OCI-LY1 (cell line): Measurements from ENCODE around the gene SLC27A5.

ENCODE experiments used
- H2AFZ ChIP-seq: fragments of 200-600 bp; sonication (generic), shearing (Covaris generic); 2 replicates; pipeline ENCODE4 v1.6.0; 2014; ENCODE audit warnings: antibody characterized with exemption, mild to moderate bottlenecking, low read length
- H3F3A ChIP-seq: fragments of 200-600 bp; sonication (generic), shearing (Covaris generic); 2 replicates; pipeline ENCODE4 v1.6.0; 2014; ENCODE audit warnings: mild to moderate bottlenecking, antibody characterized with exemption, low read length, moderate library complexity; ENCODE audit not compliant: insufficient read depth
- H3K27ac ChIP-seq: fragments of 200-600 bp; sonication (generic); 2 replicates; pipeline ENCODE4 v1.5.1; 2014; ENCODE audit warnings: low read length, mixed run types, mild to moderate bottlenecking, low read depth; ENCODE audit not compliant: poor library complexity, severe bottlenecking
- H3K27me3 ChIP-seq: fragments of 200-600 bp; sonication (generic); 2 replicates; pipeline ENCODE4 v1.6.0; 2014; ENCODE audit warnings: antibody characterized with exemption, mild to moderate bottlenecking, low read length, moderate library complexity; ENCODE audit not compliant: insufficient read depth
- H3K36me3 ChIP-seq: fragments of 200-600 bp; sonication (generic); 2 replicates; pipeline ENCODE4 v1.6.1; 2014; ENCODE audit warnings: mild to moderate bottlenecking, antibody characterized with exemption, low read length, moderate library complexity, mixed read lengths; ENCODE audit not compliant: insufficient read depth
- H3K4me1 ChIP-seq: fragments of 200-600 bp; sonication (generic); 2 replicates; pipeline ENCODE4 v1.5.1; 2014; ENCODE audit warnings: mild to moderate bottlenecking, low read length, moderate library complexity; ENCODE audit not compliant: insufficient read depth, severe bottlenecking
- H3K4me2 ChIP-seq: fragments of 200-600 bp; sonication (generic), shearing (Covaris generic); 2 replicates; pipeline ENCODE4 v1.6.1; 2014; ENCODE audit warnings: low read length
- H3K4me3 ChIP-seq: fragments of 200-600 bp; sonication (generic); 2 replicates; pipeline ENCODE4 v1.5.1; 2014; ENCODE audit warnings: low read length, low read depth, mild to moderate bottlenecking, mixed read lengths; ENCODE audit not compliant: poor library complexity, severe bottlenecking
- H3K79me2 ChIP-seq: fragments of 200-600 bp; shearing (Covaris generic); 2 replicates; pipeline ENCODE4 v1.6.1; 2016; ENCODE audit warnings: mixed run types, low read length, mixed read lengths; ENCODE audit not compliant: insufficient read depth
- H3K9ac ChIP-seq: fragments of 200-600 bp; sonication (generic), shearing (Covaris generic); 2 replicates; pipeline ENCODE4 v1.6.1; 2014; ENCODE audit warnings: mild to moderate bottlenecking, low read length, mixed read lengths
- H3K9me2 ChIP-seq: fragments of 200-600 bp; sonication (generic), shearing (Covaris generic); 2 replicates; pipeline ENCODE4 v1.6.1; 2014; ENCODE audit warnings: low read depth, mild to moderate bottlenecking, low read length, mixed read lengths
- H3K9me3 ChIP-seq: fragments of 200-600 bp; shearing (Covaris generic); 2 replicates; pipeline ENCODE4 v1.6.1; 2014; ENCODE audit warnings: low read length, mixed read lengths
- H4K20me1 ChIP-seq: fragments of 200-600 bp; sonication (generic), shearing (Covaris generic); 2 replicates; pipeline ENCODE4 v1.6.0; 2016; ENCODE audit warnings: mild to moderate bottlenecking, low read length; ENCODE audit not compliant: insufficient read depth
- EZH2 ChIP-seq: fragments of 200-600 bp; sonication (generic), shearing (Covaris generic); IDR thresholded peaks from 2 replicates; pipeline ENCODE4 v1.8.0; 2017; ENCODE audit warnings: borderline replicate concordance, mixed run types, mild to moderate bottlenecking, antibody characterized with exemption, low read length, moderate library complexity, mixed read lengths
- TF ChIP-seq, protein P1 (sequence below): fragments of 200-600 bp; sonication (generic), shearing (Covaris generic); IDR thresholded peaks from 2 replicates; pipeline ENCODE4 v1.5.1; 2017; ENCODE audit warnings: mild to moderate bottlenecking, antibody characterized with exemption, low read length, moderate library complexity, mixed read lengths

SLC27A5 gene

DNA sequence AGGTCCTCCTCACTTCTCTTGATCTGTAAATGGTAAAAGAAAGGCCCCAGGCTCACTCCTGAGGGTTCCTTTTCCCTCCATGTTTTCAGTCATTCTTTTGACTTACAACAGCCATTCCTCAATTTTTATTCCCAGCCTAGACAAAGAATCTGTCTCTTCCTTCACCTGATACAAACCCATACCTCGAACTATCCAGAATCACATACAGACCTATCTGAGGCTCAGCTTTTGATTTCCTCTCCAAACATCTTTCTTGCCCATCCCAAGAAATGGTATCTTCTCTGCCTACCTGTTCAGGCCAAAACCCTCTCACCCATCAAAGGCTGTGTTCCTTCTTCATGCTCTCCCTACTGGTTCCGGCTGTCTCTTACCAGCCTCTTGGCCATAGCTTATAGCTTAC, 40.9 kb upstream of the SLC27A5 start:
- TF ChIP-seq, protein P1, sequence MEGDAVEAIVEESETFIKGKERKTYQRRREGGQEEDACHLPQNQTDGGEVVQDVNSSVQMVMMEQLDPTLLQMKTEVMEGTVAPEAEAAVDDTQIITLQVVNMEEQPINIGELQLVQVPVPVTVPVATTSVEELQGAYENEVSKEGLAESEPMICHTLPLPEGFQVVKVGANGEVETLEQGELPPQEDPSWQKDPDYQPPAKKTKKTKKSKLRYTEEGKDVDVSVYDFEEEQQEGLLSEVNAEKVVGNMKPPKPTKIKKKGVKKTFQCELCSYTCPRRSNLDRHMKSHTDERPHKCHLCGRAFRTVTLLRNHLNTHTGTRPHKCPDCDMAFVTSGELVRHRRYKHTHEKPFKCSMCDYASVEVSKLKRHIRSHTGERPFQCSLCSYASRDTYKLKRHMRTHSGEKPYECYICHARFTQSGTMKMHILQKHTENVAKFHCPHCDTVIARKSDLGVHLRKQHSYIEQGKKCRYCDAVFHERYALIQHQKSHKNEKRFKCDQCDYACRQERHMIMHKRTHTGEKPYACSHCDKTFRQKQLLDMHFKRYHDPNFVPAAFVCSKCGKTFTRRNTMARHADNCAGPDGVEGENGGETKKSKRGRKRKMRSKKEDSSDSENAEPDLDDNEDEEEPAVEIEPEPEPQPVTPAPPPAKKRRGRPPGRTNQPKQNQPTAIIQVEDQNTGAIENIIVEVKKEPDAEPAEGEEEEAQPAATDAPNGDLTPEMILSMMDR: no peak
- TF ChIP-seq EZH2: no peak
- H3K4me1 ChIP-seq: peaks cover 36% of the 10 kb centered on the region
- H3K9me2 ChIP-seq: no peaks in the 10 kb centered on the region
- no peak overlapping the region for H3K4me3 ChIP-seq
- H3K9ac ChIP-seq: no peak overlapping the region
- no peak overlapping the region for H3K27ac ChIP-seq
- no peaks in the 10 kb centered on the region for H3K27me3 ChIP-seq
- no peaks in the 10 kb centered on the region for H3K9me3 ChIP-seq
- no peaks in the 10 kb centered on the region for H4K20me1 ChIP-seq
- peaks cover 80% of the 10 kb centered on the region for H3K36me3 ChIP-seq
- no peak overlapping the region for H2AFZ ChIP-seq
- H3F3A ChIP-seq: 0 out of 2 replicates have a peak, but pooled peaks cover 7% of the 10 kb centered on the region
- no peak overlapping the region for H3K4me2 ChIP-seq
- peaks cover 15% of the 10 kb centered on the region for H3K79me2 ChIP-seq

DNA sequence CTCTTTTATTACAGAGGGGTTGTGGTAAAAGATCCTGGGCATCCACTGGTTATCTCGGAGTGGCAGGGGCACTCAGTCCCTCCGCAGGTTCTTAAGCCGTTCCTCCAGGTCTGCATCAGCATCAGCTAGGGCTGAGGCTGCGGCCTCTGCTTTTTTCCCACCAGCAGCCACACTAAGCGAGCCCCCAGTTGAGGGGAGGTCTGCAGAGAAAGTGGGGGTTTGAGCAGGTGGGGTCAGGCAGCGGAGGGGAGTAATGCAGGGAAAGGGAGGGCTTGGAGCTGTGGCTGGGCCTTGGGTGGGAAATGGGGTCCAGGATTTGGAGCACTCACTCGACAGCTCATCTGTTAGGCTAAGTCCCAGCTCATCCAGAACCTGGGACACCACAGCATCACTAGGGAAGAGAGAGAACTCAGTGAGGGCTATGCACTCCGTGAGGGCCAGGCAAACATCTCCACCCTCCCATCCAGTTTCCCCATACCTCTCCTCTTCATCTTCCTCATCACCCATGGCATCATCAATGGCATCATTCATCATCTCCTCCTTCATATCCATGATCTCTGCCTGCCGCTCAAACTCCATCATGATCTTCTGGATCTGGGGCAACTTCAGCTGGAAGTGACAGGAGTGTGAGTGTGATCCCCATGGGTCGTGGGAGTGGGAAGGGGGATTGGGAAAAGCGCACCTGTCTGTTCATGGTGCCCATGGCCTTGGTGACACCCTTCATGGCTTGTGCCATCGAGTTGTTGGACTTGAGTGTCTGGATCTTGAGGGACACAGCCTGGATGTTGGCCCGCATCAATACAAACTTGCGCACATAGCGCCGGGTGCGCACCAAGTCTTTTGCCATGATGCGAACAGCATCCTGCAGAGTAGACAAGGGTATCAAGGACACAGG, 40.0 kb upstream of the SLC27A5 start:
- peaks cover 14% of the 10 kb centered on the region for H3K79me2 ChIP-seq
- H4K20me1 ChIP-seq: no peaks in the 10 kb centered on the region
- H3K27me3 ChIP-seq: no peaks in the 10 kb centered on the region
- H3K9me2 ChIP-seq: no peaks in the 10 kb centered on the region
- H3F3A ChIP-seq: 0 out of 2 replicates have a peak, but pooled peaks cover 7% of the 10 kb centered on the region
- H3K27ac ChIP-seq: no peak overlapping the region
- H3K4me3 ChIP-seq: no peak overlapping the region
- TF ChIP-seq EZH2: no peak
- TF ChIP-seq, protein P1: no peak
- no peak overlapping the region for H3K4me2 ChIP-seq
- H3K9ac ChIP-seq: no peak overlapping the region
- H3K4me1 ChIP-seq: peaks cover 33% of the 10 kb centered on the region
- H3K9me3 ChIP-seq: no peaks in the 10 kb centered on the region
- H2AFZ ChIP-seq: no peak overlapping the region
- H3K36me3 ChIP-seq: peaks cover 83% of the 10 kb centered on the region

DNA sequence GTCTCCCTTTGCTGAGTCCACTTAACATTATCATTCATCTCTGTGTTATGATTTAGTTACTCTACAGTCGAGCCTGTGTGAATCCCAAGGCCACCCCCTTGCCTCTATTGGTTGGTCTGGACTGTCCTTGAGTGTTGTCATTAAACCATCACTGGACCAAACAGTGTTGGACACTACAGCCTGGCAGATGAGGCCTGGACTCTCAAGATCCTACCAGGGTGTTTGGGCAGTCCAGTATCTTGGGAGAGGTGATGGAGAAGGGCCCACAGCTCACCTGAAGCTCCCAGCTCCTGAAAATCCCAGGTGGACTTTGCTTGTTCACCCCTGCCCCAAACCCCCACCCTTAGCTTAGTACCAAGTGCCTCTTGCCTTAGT, 39.3 kb upstream of the SLC27A5 start:
- peaks cover 15% of the 10 kb centered on the region for H3K79me2 ChIP-seq
- no peaks in the 10 kb centered on the region for H3K9me2 ChIP-seq
- H3F3A ChIP-seq: 0 out of 2 replicates have a peak, but pooled peaks cover 7% of the 10 kb centered on the region
- H4K20me1 ChIP-seq: no peaks in the 10 kb centered on the region
- no peak for TF ChIP-seq EZH2
- TF ChIP-seq, protein P1: no peak
- H3K4me1 ChIP-seq: peaks cover 33% of the 10 kb centered on the region
- H3K27me3 ChIP-seq: no peaks in the 10 kb centered on the region
- H3K9me3 ChIP-seq: no peaks in the 10 kb centered on the region
- H3K9ac ChIP-seq: no peak overlapping the region
- H2AFZ ChIP-seq: no peak overlapping the region
- no peak overlapping the region for H3K4me3 ChIP-seq
- H3K36me3 ChIP-seq: peaks cover 83% of the 10 kb centered on the region
- no peak overlapping the region for H3K4me2 ChIP-seq
- no peak overlapping the region for H3K27ac ChIP-seq
